ENCODE data around the gene RDM1.

Gene RDM1

GRCh38 chr17:35870906-35871819, 59.4 kb downstream of the RDM1 start:
- DNase-seq (ENCODE audit: low spot score): no peak
- no peak for TF ChIP-seq CTCF (IDR thresholded peaks at IDR 0.05)
- Histone ChIP-seq H3K4me3 (no peak overlapping the region), H3K27ac (no peak overlapping the region)

- DNase-seq (ENCODE audit: low spot score): no peak
- Histone ChIP-seq H3K4me3 (no peak within 1 kb of the TSS), H3K27ac (no peak within 1 kb of the TSS)
- TF ChIP-seq CTCF (IDR thresholded peaks at IDR 0.05): no peak
These were observed 61.8 kb downstream of the RDM1 start, which contains the start of gene HEATR9 for GRCh38 chr17:35868737-35869136. TSS of gene HEATR9 (minus strand) at chr17:35868891. CDS start at chr17:35868742, 149 bp downstream.

All from coronary artery (tissue), 2 donors.